HG02642 (cell line): ENCODE measurements around the gene VIPR2.
"Not testable (repeated sequence)": the region's sequence is repeated elsewhere in the genome, so short reads cannot be mapped to it uniquely, and the experiment has no call there.

ENCODE experiments used
- ATAC-seq: cut with Tn5 transposase; IDR thresholded peaks from one replicate; pipeline ENCODE4 v1.9.1; 2021; ENCODE audit warnings: mild to moderate bottlenecking; ENCODE audit not compliant: unreplicated experiment, poor library complexity

Gene VIPR2

DNA sequence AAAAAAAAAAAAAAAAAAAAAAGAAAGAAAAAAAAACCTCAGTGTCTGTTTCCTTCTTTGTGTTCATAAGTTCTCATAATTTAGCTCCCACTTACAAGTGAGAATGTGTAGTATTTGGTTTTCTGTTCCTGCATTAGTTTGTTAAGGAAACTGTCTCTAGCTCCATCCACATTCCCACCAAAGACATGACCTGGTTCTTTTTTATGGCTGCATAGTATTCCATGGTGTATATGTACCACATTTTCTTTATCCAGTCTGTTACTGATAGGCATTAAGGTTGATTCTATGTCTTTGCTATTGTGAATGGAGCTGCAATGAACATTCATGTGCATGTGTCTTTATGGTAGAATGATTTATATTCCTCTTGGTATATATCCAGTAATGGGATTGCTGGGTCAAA, 21.4 kb downstream of the VIPR2 start:
- not testable (repeated sequence) for ATAC-seq

DNA sequence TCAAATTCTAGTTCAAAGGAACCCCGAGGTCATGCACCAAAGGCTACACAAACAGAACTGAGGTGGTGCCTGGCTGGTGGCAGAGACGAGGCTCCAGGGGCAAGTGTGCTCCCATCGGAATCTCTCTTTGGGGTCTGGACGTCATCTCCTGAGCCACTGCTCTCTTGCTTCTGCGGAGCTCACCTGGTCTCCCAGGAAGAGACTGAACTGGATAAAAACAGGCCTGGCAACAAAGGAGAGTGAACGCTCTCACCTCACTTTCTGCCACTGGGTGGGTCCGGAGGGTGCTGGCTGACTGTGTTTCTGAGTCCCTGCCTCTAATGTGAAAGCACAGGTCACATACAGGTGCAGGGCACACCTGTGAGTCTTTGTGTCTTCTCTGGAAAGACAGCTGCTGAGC, 22.4 kb downstream of the VIPR2 start:
- no peak for ATAC-seq

DNA sequence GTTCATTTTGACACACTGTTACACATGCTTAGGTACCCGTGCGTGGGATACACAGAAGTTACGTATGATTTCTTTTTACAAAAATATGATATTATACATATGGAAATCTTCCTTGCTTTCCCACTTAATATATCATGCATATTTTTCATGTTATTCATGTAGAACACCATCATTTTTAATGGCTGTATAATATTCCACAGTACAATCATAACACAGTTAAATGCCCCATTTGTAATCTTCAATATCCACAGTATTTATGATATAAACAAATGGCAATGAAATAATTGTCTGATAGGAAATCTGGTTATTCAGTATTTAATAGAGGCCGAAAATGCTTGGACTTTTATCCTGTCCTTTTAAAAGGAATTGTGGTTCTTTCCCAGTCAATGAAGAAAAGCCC, 23.2 kb downstream of the VIPR2 start:
- no peak for ATAC-seq

DNA sequence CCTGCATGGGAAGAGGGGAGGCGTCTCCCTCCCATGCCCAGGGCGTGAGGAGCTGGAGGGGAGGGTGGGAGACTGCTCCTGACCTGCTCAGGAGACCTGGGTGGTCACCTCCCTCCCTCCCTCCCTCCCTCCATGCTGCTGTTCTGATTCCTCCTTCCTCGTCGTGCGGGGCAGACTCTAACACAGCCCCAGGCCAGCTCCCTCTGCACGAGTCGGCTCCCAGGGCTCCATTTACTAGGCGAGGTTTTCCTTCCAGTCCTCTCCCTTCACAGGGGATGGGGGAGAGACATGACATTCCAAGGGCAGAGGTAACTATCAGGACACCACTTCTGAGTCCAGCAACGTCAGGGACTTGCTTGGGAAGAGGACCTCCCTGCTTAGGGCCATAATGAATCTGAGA, 23.6 kb downstream of the VIPR2 start:
- no peak for ATAC-seq

DNA sequence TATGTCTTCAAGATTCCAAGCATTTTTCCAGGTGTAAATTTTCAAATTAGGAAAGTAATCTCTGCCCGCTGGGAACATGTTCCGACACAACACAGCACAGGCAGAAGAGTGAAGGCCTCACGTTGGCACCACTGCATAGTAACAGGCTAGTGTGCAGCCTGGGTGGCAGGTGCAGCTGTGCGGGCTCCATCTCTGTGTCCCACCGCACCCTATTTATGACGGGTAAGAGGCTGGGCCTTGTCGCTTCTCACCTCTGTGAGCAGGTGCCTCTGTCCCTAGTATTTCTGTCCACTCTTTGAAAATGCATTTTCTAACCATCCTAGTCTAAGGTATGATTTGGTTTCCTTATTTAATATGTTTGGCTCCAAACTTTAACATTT, 24.1 kb downstream of the VIPR2 start:
- no peak for ATAC-seq

DNA sequence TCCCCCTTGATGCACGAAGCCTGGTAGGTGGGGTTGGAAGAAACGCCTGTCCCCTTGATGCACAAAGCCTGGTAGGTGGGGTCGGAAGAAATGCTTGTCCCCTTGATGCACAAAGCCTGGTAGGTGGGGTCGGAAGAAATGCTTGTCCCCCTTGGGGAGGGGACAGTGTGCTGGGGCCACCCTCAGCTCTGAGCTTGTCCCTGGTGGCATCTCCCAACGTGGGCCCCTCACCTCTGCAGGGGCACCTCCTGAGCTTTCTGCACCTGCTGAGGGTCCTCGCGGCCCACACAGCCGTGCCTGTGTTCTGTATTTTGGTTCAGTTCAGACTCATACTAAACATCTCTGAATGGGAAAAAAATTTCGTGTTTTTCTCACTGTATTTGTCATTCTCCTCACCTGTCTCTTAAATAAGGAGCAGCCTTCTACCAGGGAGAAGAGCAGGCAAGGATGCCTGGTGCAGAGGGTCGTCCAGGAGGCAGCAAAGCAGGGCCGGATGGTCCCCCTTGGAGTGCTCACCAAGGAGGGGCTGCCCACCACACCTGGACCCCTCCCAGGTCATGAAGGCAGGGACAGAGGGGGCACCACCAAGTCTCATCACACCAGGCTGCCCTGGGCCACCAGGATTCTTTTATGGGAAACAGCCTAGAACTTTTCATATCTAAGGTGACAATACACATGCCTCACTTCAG, 24.7 kb downstream of the VIPR2 start:
- no peak for ATAC-seq

DNA sequence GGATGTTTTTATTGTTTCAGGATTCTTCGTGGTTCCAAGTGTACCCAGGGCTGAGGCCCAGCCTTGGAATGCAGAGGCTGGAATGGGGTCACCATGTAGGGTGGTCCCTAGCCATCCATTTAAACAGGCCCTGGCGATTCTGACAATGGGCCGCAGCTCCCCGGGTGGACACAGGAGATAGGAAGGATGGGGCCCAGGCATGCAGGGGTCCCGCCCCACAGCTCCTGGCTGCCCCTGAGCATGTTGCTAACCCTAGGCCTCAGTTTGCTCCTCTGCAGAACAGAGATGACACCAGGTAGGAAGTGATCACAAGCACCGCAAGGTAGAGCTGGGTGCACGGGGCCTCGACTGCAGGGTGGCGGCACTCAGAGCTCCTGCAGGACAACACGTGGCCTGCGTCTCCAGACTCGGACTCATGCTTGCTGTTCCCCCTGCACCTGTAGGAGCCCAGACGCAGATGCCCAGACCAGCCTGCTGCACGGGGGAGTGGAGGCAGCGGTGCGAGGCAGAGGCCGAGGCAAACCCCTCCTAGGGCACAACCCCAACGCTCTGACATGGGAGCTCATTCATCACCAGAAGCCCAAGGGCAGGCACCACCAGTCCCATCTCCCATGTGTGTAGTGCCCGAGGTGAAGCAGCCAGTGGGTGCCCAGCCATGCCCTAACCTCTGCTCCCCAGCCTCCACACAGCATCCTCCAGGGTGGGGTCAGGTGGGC, 25.5 kb downstream of the VIPR2 start:
- ATAC-seq: no peak

DNA sequence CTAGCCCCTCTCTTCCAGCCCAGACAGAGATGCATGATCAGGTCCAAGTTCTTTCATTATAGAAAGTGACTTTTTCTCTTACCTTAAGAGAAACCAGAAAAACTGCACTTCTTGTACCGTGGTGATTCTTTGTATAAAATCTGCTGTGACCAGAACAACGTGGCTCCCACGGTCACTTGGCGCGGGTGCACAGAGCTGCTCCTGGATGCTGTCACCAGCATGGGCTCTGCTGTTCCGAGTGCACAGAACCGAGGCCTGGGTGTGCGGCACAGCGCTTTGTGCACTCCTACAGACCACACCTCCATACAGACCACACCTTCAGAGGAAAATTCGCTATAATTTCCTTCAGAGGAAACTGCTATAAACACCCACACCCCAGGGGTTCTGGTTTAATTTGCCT, 26.0 kb downstream of the VIPR2 start:
- no peak for ATAC-seq

DNA sequence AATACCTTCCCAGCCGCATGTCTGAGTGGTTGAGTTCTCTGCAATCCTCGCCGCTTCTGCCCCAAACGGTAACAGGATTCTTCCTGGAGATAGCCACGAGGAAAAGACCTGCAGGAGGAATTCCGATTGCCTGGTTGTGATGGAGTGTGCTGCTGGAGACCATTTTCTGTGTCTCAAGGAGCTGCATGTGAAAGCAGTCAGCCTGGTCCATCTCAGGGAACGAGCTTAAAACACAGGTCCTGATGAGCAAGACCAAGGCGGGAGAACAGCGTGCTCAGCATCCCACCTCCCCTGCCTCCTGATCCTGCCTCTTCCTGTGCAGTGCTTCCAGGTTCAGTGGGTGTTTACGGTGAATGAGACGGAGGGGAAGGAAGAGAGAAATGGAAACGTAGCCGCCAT, 26.5 kb downstream of the VIPR2 start:
- ATAC-seq: no peak

DNA sequence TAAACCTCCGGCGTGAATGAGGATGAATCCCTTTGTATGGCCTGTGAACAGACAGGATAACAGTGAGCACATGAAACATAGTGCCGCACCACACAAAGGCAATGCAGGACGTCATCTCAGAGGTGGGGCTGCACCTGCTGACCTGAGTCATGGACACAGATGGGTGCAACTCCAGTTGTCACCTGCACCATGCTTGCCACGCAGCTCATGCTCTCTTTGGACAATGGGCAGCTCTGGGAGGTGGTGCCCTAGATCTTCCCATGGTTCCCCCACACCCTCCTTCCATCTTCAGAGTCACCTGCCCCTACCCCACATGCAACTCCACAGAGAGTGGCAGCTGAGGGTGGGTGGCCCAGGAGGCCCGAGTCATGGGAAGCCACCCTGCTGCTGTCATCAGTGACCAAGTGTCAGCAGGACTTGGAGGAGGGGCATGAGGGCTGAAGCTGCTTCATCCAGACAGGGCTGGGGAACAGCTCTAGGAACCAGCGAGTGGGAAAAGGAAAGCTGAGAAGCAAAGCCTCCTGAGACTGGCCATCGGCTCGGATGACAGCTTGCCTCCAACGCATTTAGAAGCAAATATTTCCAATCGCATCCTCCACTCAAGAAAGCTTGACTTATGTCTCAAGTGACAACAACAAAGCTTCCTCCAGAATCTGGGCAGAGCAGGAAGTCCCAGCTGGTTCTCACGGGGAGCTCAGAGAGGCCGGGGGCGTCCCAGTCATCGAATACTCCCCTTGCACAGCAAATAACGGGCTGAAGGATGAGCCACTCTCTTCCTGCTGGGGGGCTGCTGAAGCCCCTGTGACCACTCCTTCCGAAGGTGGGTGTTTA, 27.1 kb downstream of the VIPR2 start:
- no peak for ATAC-seq

DNA sequence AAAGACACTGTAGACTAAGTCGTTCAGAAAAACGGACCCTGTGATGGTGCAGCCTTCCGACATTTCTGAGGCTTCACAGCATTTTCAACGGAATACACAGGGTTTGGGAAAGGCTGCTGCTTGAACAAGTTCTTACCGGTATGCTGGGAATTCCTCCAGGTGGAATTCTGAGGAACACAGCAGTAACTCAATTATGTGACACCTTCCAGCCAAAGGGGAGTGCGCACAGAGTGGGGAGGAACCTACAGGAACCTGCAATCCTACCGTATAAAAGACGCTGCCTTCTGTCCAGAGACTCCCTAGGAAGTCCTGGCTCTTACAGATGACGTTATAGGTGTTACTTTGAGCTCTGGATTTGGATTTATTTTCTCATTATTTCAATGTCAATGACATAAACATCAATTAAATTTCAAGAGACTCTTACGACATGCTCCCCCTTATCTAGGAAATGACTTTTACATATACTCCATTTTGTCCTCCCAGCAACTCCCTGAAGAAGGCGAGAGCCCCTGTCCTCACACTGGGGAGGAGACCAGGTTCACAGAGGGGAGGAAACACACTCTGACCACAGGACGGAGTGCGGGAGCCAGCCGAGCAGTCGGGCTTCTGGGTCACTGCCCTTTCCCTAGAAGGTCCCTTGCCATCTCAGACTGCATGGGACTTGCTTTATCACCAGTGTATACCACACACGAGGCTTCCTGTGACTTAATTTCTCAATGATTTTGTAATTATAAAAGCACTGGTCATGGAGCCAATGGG, 27.9 kb downstream of the VIPR2 start:
- ATAC-seq: no peak

DNA sequence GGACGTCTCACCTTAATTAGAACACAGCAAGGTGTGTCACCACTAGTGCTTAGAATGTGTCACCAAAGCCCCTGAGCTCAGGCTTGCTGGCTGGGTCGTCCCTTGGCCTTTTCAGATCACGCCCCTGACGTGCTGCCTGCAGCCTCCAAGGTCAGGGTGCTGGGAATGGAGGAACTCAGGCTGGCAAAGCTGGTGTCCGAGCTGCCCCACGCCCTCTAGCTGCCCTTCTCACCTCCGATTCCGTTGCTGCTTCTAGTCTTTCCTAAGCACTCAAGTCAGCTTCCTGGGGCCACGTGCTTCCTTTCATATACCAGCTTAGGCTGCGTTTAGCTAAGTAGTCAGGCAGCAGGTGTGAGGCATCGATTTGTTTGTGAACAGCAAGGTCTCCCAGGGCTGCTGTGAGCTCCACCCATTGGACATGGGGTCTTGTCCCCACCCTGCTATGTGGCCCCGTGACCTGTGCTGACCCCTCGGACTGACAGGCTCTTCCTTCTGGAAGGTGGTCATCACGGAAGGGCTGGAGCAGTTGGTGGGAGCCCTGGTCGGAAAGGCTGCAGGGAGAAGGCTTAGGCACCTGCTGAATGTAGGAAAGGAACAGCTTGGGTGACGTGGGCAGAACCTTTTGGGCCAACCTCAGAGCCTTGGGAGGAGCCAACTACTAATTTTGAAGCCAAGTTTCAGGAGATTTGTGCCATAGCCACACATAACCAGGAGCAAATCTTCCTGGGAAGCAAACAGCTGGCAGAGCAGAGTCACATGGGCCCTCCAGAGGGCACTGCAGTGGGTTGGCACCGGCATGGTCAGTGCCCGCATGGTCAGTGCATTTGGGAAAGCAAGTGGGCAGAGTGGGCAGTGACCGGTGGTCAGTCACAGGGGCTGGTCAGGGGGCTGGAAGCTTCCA, 28.8 kb downstream of the VIPR2 start:
- no peak for ATAC-seq

DNA sequence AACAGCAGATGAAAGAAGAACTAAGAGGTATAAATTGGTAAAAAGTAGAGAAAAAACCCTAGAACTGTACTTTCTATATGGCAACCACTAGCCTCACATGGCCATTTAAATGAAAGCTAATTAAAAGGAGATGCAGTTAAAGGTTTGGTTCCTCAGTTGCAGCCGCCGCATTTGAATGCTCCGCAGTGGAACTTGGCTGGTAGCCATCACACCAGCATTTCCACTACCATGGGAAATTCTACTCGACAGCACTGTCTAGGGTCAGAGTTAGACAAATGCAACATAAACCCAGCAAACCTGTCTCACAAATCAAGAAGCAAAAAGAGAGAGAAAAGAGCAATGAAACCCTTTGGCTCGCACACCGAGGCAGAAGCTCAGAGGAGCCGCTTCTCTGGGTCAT, 29.7 kb downstream of the VIPR2 start:
- no peak for ATAC-seq

DNA sequence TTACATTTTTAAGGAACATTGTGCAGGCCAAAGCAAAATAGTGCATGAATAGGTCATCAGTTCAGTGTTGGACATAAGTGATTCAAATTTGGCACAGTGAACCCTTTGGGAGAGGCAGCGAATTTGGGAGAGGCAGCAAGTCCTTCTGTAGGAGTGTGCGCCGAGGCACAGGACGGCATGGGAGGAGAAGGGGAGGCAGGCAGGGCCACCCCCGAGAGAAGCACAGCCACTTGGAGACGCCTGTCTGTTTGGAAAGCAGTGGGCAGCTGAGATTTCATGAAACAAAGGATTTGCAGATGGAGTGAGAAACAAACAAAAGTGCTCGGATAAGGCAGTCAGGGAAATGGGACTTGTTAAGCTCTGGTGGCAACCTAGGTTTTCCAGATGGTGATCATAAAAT, 30.6 kb downstream of the VIPR2 start:
- no peak for ATAC-seq

DNA sequence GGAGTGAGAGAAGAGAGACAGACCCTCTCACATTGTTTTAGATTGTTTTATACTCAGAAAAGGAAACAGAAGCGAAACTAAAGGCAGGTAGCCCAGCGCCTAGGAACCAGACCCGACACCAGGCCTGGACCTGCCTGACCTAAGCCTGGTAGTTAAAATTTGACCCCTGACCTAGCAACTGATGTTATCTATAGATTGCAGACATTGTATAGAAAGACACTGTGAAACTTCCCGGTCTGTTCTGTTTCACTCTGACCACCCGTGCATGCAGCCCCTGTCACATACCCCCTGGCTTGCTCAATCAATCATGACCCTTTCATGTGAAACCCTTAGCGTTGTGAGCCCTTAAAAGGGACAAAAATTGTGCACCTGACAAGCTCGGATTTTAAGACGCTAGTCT, 31.6 kb downstream of the VIPR2 start:
- no peak for ATAC-seq

DNA sequence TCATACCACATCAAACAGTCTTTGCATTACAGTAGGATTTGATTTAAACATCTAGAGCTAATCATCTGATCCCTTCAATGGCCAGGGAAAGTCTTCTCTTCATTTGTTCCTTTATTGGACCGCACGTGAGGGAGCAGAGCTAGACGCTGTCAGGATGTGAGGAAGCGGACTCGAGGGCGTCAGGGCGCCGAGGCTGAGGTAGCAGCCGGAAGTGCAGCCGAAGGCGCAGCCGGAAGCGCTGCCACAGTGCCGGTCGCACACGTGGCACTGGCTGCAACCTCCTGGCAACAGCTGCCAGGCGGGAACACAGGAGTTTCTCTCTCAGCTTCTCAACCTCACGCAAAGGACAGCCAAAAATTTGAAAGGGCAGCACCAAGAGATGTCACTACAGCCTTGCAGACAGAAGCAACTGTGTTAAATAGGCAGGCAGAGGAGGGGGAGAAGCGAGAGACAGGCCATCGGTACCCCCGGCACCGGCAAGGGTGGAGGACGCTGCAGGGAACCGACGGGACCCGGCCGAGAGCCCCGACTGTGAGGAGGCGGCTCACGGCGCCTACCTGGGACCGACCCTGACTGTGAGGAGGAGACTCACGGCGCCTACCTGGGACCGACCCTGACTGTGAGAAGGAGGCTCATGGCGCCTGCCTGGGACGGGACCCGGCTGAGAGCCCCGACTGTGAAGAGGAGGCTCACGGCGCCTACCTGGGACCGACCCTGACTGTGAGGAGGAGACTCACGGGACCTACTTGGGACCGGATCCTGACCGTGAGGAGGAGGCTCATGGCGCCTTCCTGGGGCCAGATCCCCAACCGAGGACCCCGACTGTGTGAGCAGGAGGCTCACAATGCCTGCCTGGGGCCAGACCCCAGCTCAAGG, 32.3 kb downstream of the VIPR2 start:
- no peak for ATAC-seq

DNA sequence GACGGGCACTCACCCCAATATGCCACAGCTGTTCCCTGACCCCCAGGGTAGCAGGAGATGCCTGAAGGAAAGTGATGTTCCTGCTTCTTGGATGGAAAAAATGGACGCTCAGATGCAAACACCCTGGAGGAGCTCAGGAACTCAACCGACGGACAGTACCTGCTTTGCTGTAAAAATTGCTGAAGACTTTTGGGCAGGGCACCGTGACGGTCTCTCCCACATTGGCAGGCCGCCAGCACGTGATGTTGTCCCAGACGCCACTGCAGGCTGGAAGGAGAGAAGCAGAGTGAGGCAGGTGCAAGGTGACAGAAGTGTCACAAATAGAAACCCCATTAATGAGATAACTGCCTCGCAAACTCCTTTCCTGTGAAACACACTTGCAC, 35.0 kb downstream of the VIPR2 start:
- no peak for ATAC-seq

DNA sequence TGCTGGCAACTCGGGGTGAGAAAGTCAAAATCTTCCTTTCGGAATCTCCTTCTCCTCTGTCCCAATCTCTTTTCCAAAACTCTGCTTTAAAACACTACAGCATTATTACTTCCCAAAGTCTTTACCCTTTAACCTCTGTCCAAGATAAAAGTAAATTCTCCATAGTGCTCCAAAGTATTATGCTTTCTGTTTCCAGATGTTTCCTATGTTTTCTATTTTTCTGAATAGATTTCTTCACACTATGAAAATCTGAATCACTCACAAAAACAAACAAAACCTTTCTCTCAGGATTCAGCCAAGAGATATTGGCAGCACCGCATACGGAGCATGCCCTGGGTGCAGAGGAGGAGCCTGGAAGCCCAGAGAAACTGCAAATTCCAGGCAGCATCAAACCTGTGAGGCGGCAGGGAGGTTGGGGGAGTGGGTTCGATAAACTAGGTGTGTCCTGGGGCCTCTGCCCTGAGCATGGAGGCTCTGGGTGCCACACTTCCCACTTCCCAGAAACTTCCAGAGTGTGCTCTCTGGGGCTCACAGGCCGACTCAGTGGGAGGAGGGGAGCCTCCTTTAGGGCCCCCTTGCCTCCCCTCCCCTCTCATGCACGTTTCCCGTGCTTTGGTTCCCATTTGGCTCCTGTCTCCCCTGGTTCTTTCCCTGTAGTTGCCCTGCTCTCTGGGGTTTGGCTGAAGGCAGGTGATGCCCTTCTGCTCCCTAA, 35.6 kb downstream of the VIPR2 start:
- no peak for ATAC-seq
